ENCODE results near the gene HMSD.
A peak's percentile ranks its signal among the peaks of the same experiment; 100 is the strongest.
"Not testable (repeated sequence)": the region's sequence is repeated elsewhere in the genome, so short reads cannot be mapped to it uniquely, and the experiment has no call there.

HMSD gene

GRCh38 chr18:63949068-63949737, at the start of gene HMSD:
HMSD (plus strand) TSS chr18:63949301; CDS start chr18:63953456, 4,155 bp downstream.
- peak; percentile 48 to 76 for DNase-seq (ENCODE audit: low read depth in 2 of 2)

GRCh38 chr18:63903851-63904570, 45.1 kb upstream of the HMSD start:
- DNase-seq (ENCODE audit: low read depth in 2 of 2) = no peak

- DNase-seq (ENCODE audit: low read depth in 2 of 2) = no peak
These were observed 44.4 kb upstream of the HMSD start for GRCh38 chr18:63904694-63905093.

GRCh38 chr18:63905361-63905760, 43.7 kb upstream of the HMSD start:
- no peak for DNase-seq (ENCODE audit: low read depth in 2 of 2)

GRCh38 chr18:63906056-63906455, 43.0 kb upstream of the HMSD start:
- no peak for DNase-seq (ENCODE audit: low read depth in 2 of 2)

GRCh38 chr18:63907664-63908063, 41.4 kb upstream of the HMSD start, which contains the start of gene SERPINB10:
SERPINB10 (plus strand) TSS chr18:63907958; CDS start chr18:63915511, 7,553 bp downstream.
- DNase-seq (ENCODE audit: low read depth in 2 of 2) = no peak

GRCh38 chr18:63908858-63909257, 40.2 kb upstream of the HMSD start:
- DNase-seq (ENCODE audit: low read depth in 2 of 2) = no peak

- DNase-seq (ENCODE audit: low read depth in 2 of 2) = no peak
These were observed 39.2 kb upstream of the HMSD start for GRCh38 chr18:63909870-63910269.

GRCh38 chr18:63917817-63918216, 31.3 kb upstream of the HMSD start:
- no peak for DNase-seq (ENCODE audit: low read depth in 2 of 2)

GRCh38 chr18:63922049-63922448, 27.1 kb upstream of the HMSD start:
- DNase-seq (ENCODE audit: low read depth in 2 of 2) = no peak

- no peak for DNase-seq (ENCODE audit: low read depth in 2 of 2)
These were observed 24.6 kb upstream of the HMSD start for GRCh38 chr18:63924551-63924950.

- no peak for DNase-seq (ENCODE audit: low read depth in 2 of 2)
These were observed 20.8 kb upstream of the HMSD start for GRCh38 chr18:63928331-63928730.

GRCh38 chr18:63929369-63929768, 19.7 kb upstream of the HMSD start:
- not testable (repeated sequence) for DNase-seq (ENCODE audit: low read depth in 2 of 2)

- DNase-seq (ENCODE audit: low read depth in 2 of 2) = no peak
These were observed 18.2 kb upstream of the HMSD start for GRCh38 chr18:63930773-63931354.

GRCh38 chr18:63936156-63936931, 12.8 kb upstream of the HMSD start:
- DNase-seq (ENCODE audit: low read depth in 2 of 2) = peak; percentile 46 to 60

- no peak for DNase-seq (ENCODE audit: low read depth in 2 of 2)
These were observed 12.1 kb upstream of the HMSD start for GRCh38 chr18:63936932-63937393.

- DNase-seq (ENCODE audit: low read depth in 2 of 2) = no peak
These were observed 9.1 kb upstream of the HMSD start for GRCh38 chr18:63940008-63940407.

GRCh38 chr18:63940543-63941050, 8.5 kb upstream of the HMSD start:
- DNase-seq (ENCODE audit: low read depth in 2 of 2) = not testable (repeated sequence)

- DNase-seq (ENCODE audit: low read depth in 2 of 2) = no peak
These were observed 1.9 kb upstream of the HMSD start for GRCh38 chr18:63947051-63947790.

GRCh38 chr18:63951302-63951705, 2.2 kb downstream of the HMSD start:
- DNase-seq (ENCODE audit: low read depth in 2 of 2) = no peak

- DNase-seq (ENCODE audit: low read depth in 2 of 2) = no peak
These were observed 4.7 kb downstream of the HMSD start for GRCh38 chr18:63953811-63954210.
